PFSK-1 (cell line): ENCODE data around the gene ACACA.

Experiments used
- POLR2AphosphoS5 ChIP-seq: IDR thresholded peaks from 2 replicates; pipeline ENCODE4 v1.6.1; 2012; ENCODE audit warnings: low read depth, mild to moderate bottlenecking, control low read depth, low read length, moderate library complexity
- SIN3A ChIP-seq: IDR thresholded peaks from 2 replicates; pipeline ENCODE4 v1.6.1; 2012; ENCODE audit warnings: mild to moderate bottlenecking, low read length, moderate library complexity, borderline replicate concordance; ENCODE audit not compliant: insufficient read depth
- TAF1 ChIP-seq: IDR thresholded peaks from 2 replicates; pipeline ENCODE4 v1.6.1; 2012; ENCODE audit warnings: low read length, control low read depth, borderline replicate concordance; ENCODE audit not compliant: insufficient read depth

- TF ChIP-seq SIN3A (no peak), POLR2AphosphoS5 (no peak), TAF1 (no peak)
Measured at GRCh38 chr17:37361543-37361942, 45.1 kb downstream of the ACACA start.
